T47D (cell line): Measurements from ENCODE around the gene HNRNPR.
A peak's percentile ranks its signal among the peaks of the same experiment; 100 is the strongest.
"Not testable (repeated sequence)": the region's sequence is repeated elsewhere in the genome, so short reads cannot be mapped to it uniquely, and the experiment has no call there.

Experiments used
- DNase-seq, 2 experiments: peaks; one replicate each; pipeline versions ENCODE4 v3.0.0 to v3.0.0-alpha.2; 2011 to 2012; ENCODE audit warnings: low read depth in 1 of 2, low spot score in 1 of 2
- JUND ChIP-seq: IDR thresholded peaks from 2 replicates; pipeline ENCODE4 v1.6.1; 2012; ENCODE audit warnings: low read depth
- in situ Hi-C: cut with HindIII; loops from 2 replicates; pipeline ENCODE4 v1.10.0; 2016; ENCODE audit warnings: low sequenced_read_pairs, low pct_unique_long_range_greater_than_20kb

HNRNPR gene

GRCh38 chr1:23283667-23284602 lies 60.1 kb downstream of the HNRNPR start:
- no peak for TF ChIP-seq JUND
- DNase-seq, result no peak
- in situ Hi-C loops, result no loop called here

GRCh38 chr1:23282957-23283356 lies 61.1 kb downstream of the HNRNPR start:
- in situ Hi-C loops, result no loop called here
- DNase-seq, result no peak
- no peak for TF ChIP-seq JUND

GRCh38 chr1:23278717-23279116 lies 65.4 kb downstream of the HNRNPR start:
- DNase-seq, result peak in 1 of 2 experiments; percentile 39
- TF ChIP-seq JUND, result no peak
- in situ Hi-C loops, result no loop called here

- in situ Hi-C loops, result no loop called here
- TF ChIP-seq JUND, result no peak
- DNase-seq, result no peak
These were observed 67.6 kb downstream of the HNRNPR start for GRCh38 chr1:23276531-23276930.

- DNase-seq, result no peak
- TF ChIP-seq JUND, result no peak
- in situ Hi-C loops, result no loop called here
These were observed 70.0 kb downstream of the HNRNPR start for GRCh38 chr1:23274134-23274505.

GRCh38 chr1:23273450-23274133 lies 70.5 kb downstream of the HNRNPR start:
- no peak for DNase-seq
- no peak for TF ChIP-seq JUND
- in situ Hi-C loops, result no loop called here

GRCh38 chr1:23263380-23263887 lies 80.7 kb downstream of the HNRNPR start:
- in situ Hi-C loops, result no loop called here
- TF ChIP-seq JUND, result no peak
- no peak for DNase-seq

- in situ Hi-C loops, DNase-seq: not testable (repeated sequence)
These were observed 86.0 kb downstream of the HNRNPR start for GRCh38 chr1:23258082-23258481.

- DNase-seq, in situ Hi-C loops: not testable (repeated sequence)
These were observed 86.7 kb downstream of the HNRNPR start for GRCh38 chr1:23257371-23257770.
